A549 (cell line): Measurements from ENCODE around the gene MAPKAPK3. TPM values are rescaled to one million over a fixed set of nuclear protein-coding genes. Genes with fewer than 3 reads are reported as not detected.
A peak's percentile ranks its signal among the peaks of the same experiment; 100 is the strongest.

Experiments
- ATAC-seq, 2 experiments: fragments of 200-7000 bp in 1 of 2; fragments of >200 bp in 1 of 2; cut with Nextera tagmentation in 1 of 2; cut with Tn5 transposase in 1 of 2; 3 replicates each; pipeline versions ENCODE4 v1.8.0 to v1.9.1; 2018 to 2020; ENCODE audit warnings: mild to moderate bottlenecking in 1 of 2, moderate library complexity in 1 of 2
- CTCF ChIA-PET: fragments of 300-600 bp; sonication (Branson Sonifier 250); formaldehyde crosslinking; extraction: SDS; loops from one replicate; lab custom pipeline; 2021; ENCODE audit warnings: antibody characterized with exemption, inconsistent platforms; lab: Yijun Ruan, JAX
- POLR2A ChIA-PET: fragments of 350-600 bp; formaldehyde crosslinking; extraction: SDS; loops from one replicate; lab custom pipeline; 2021; ENCODE audit warnings: antibody characterized with exemption, inconsistent platforms; lab: Yijun Ruan, JAX
- DNase-seq, 2 experiments: peaks; one replicate each; pipeline versions ENCODE4 v3.0.0 to v3.0.0-alpha.2; 2011 to 2016; ENCODE audit warnings: low read depth in 1 of 2, low spot score in 1 of 2
- FAIRE-seq: peaks from 2 replicates; lab custom pipeline; 2011; peaks lifted over from hg19 to GRCh38; lab: Jason Lieb, UNC
- H3K27ac ChIP-seq, 2 experiments: fragments of >200 bp; sonication (Bioruptor Twin); formaldehyde crosslinking; 3 replicates each; pipeline ENCODE4 v1.5.1; 2016 to 2017
- H3K4me1 ChIP-seq: fragments of >200 bp; sonication (Bioruptor Twin); formaldehyde crosslinking; 3 replicates; pipeline ENCODE4 v1.6.1; 2016
- H3K4me2 ChIP-seq: fragments of >200 bp; sonication (Bioruptor Twin); formaldehyde crosslinking; 3 replicates; pipeline ENCODE4 v1.6.1; 2016
- H3K4me3 ChIP-seq: fragments of >200 bp; sonication (Bioruptor Twin); formaldehyde crosslinking; 3 replicates; pipeline ENCODE4 v1.5.1; 2016
- H3K9me3 ChIP-seq: fragments of >200 bp; sonication (Bioruptor Twin); formaldehyde crosslinking; 3 replicates; pipeline ENCODE4 v1.6.1; 2016
- BHLHE40 ChIP-seq: IDR thresholded peaks from 2 replicates; pipeline ENCODE4 v1.6.1; 2012; ENCODE audit warnings: low read depth, low read length, inconsistent platforms
- CBX2 ChIP-seq: fragments of 200-600 bp; sonication (generic); IDR thresholded peaks from 2 replicates; pipeline ENCODE4 v1.6.1; 2016; ENCODE audit warnings: low read depth, mild to moderate bottlenecking, borderline replicate concordance
- CBX8 ChIP-seq: fragments of 200-600 bp; sonication (generic); IDR thresholded peaks from 2 replicates; pipeline ENCODE4 v1.6.1; 2016
- EHMT2 ChIP-seq: fragments of 200-600 bp; sonication (generic); IDR thresholded peaks from 2 replicates; pipeline ENCODE4 v1.6.1; 2016; ENCODE audit warnings: antibody characterized with exemption, low read depth, mild to moderate bottlenecking, moderate library complexity
- ESRRA ChIP-seq: fragments of 150-350 bp; IDR thresholded peaks from 2 replicates; pipeline ENCODE4 v1.6.1; 2014; ENCODE audit warnings: mild to moderate bottlenecking, low read length, borderline replicate concordance
- FOXS1 ChIP-seq: fragments of 250-450 bp; sonication (Bioruptor Pico); IDR thresholded peaks from 2 replicates; pipeline ENCODE4 v1.5.0; 2020; ENCODE audit warnings: mild to moderate bottlenecking, moderate library complexity
- GATA3 ChIP-seq: IDR thresholded peaks from 2 replicates; pipeline ENCODE4 v1.6.1; 2012; ENCODE audit warnings: borderline replicate concordance
- HOXB13 ChIP-seq: fragments of 250-450 bp; sonication (Bioruptor Pico); IDR thresholded peaks from 2 replicates; pipeline ENCODE4 v1.5.0; 2020; ENCODE audit warnings: low read depth, mild to moderate bottlenecking, moderate library complexity
- HOXB5 ChIP-seq: fragments of 250-450 bp; sonication (Bioruptor Pico); IDR thresholded peaks from 2 replicates; pipeline ENCODE4 v1.5.0; 2020; ENCODE audit warnings: mild to moderate bottlenecking, moderate library complexity
- JUN ChIP-seq, 2 experiments: fragments of >200 bp; sonication (Bioruptor Twin); formaldehyde crosslinking; IDR thresholded peaks; 2 replicates in 1 of 2; 3 replicates in 1 of 2; pipeline ENCODE4 v1.6.1; 2016 to 2017
- JUNB ChIP-seq: fragments of >200 bp; sonication (Bioruptor Twin); formaldehyde crosslinking; IDR thresholded peaks from 2 replicates; pipeline ENCODE4 v1.6.1; 2016
- KDM1A ChIP-seq: fragments of 200-600 bp; sonication (generic); IDR thresholded peaks from 2 replicates; pipeline ENCODE4 v1.6.1; 2016; ENCODE audit warnings: low read depth, mild to moderate bottlenecking
- KDM5A ChIP-seq: fragments of 200-600 bp; sonication (generic); IDR thresholded peaks from 2 replicates; pipeline ENCODE4 v1.6.1; 2016; ENCODE audit warnings: antibody characterized with exemption, mild to moderate bottlenecking
- MAFK ChIP-seq: fragments of 450-650 bp; IDR thresholded peaks from 2 replicates; pipeline ENCODE4 v1.6.1; 2014; ENCODE audit not compliant: partially characterized antibody
- NFE2L2 ChIP-seq: fragments of 150-350 bp; conservative IDR thresholded peaks from 2 replicates; pipeline ENCODE4 v1.6.1; 2014; ENCODE audit warnings: low read length
- NPAS2 ChIP-seq: fragments of 250-450 bp; sonication (Bioruptor Pico); IDR thresholded peaks from 2 replicates; pipeline ENCODE4 v1.8.0; 2022; ENCODE audit warnings: mild to moderate bottlenecking, moderate library complexity, borderline replicate concordance
- PHF8 ChIP-seq: fragments of 200-600 bp; sonication (generic); IDR thresholded peaks from 2 replicates; pipeline ENCODE4 v1.6.1; 2016; ENCODE audit warnings: low read depth, mild to moderate bottlenecking, antibody characterized with exemption, moderate library complexity, borderline replicate concordance
- POLR2AphosphoS2 ChIP-seq: conservative IDR thresholded peaks from 2 replicates; pipeline ENCODE4 v1.6.1; 2012; ENCODE audit warnings: low read length, improper control_type of control experiment, inconsistent platforms
- SMC3 ChIP-seq: fragments of >200 bp; sonication (Bioruptor Twin); formaldehyde crosslinking; IDR thresholded peaks from 3 replicates; pipeline ENCODE4 v1.6.1; 2018; ENCODE audit warnings: inconsistent platforms
- TFCP2L1 ChIP-seq: fragments of 250-450 bp; sonication (Bioruptor Pico); IDR thresholded peaks from 2 replicates; pipeline ENCODE4 v1.5.0; 2021; ENCODE audit warnings: mild to moderate bottlenecking
- ZNF302 ChIP-seq: fragments of 250-450 bp; sonication (Bioruptor Pico); IDR thresholded peaks from 2 replicates; pipeline ENCODE4 v1.9.0; 2021; ENCODE audit warnings: inconsistent platforms, mild to moderate bottlenecking, moderate library complexity
- ZSCAN20 ChIP-seq: fragments of 250-450 bp; sonication (Bioruptor Pico); IDR thresholded peaks from 2 replicates; pipeline ENCODE4 v1.8.0; 2022; ENCODE audit warnings: mild to moderate bottlenecking, moderate library complexity
- WGBS: methylation state at CpG from one replicate; pipeline ENCODE4 v1.1.6; 2017; ENCODE audit errors: missing lambda C conversion rate; 5-methylcytosine and 5-hydroxymethylcytosine counted together
- polyA plus RNA-seq, 4 experiments: library from polyadenylated mRNA; depleted of rRNA in 3 of 4; stranded (reverse); fragments of >200 nt; fragmentation: RNase III in 1 of 4; extraction: RNeasy Plus Mini Kit Qiagen cat#74134 plus additional on column Dnase treatment in 1 of 4; gene quantifications; 2 replicates in 3 of 4; 3 replicates in 1 of 4; pipeline ENCODE4 v1.2.3, GENCODE V29; 2011 to 2017
- TF ChIP-seq, protein P1 (sequence below): IDR thresholded peaks from 2 replicates; pipeline ENCODE4 v1.6.1; 2012
- TF ChIP-seq, protein P2 (sequence below): IDR thresholded peaks from 2 replicates; pipeline ENCODE4 v1.6.1; 2012
- TF ChIP-seq, protein P3 (sequence below): fragments of >200 bp; sonication (Bioruptor Twin); formaldehyde crosslinking; IDR thresholded peaks from 3 replicates; pipeline ENCODE4 v1.5.1; 2016
- TF ChIP-seq, protein P4 (sequence below): fragments of 200-600 bp; sonication (generic); IDR thresholded peaks from 2 replicates; pipeline ENCODE4 v1.6.1; 2016; ENCODE audit warnings: antibody characterized with exemption, mild to moderate bottlenecking, moderate library complexity

The MAPKAPK3 gene
- polyA plus RNA-seq, 2 of the 4 experiments (the other 2 are of a cell fraction) = 14.6 to 16.5 TPM

- TF ChIP-seq FOXS1 (CRISPR knock-in tag) = no peak
These were observed 7.2 kb upstream of the MAPKAPK3 start (continued) for GRCh38 chr3:50609763-50610085.

- FAIRE-seq (no peak), ATAC-seq (no peak), DNase-seq (no peak)
- H3K9me3 ChIP-seq = no peaks in the 10 kb centered on the region
- no peak for TF ChIP-seq BHLHE40
- TF ChIP-seq NFE2L2 = no peak
- TF ChIP-seq POLR2AphosphoS2 = no peak
- no peak for TF ChIP-seq PHF8
- no peak for TF ChIP-seq ZSCAN20 (CRISPR knock-in tag)
- no peak for TF ChIP-seq EHMT2
- no peak for TF ChIP-seq HOXB5 (CRISPR knock-in tag)
- no peak for TF ChIP-seq KDM1A
- no peak for TF ChIP-seq GATA3
- TF ChIP-seq HOXB13 (CRISPR knock-in tag) = no peak
- no peak for TF ChIP-seq JUN (IDR thresholded peaks at IDR 0.05)
- TF ChIP-seq ESRRA = no peak
- TF ChIP-seq, protein P1, sequence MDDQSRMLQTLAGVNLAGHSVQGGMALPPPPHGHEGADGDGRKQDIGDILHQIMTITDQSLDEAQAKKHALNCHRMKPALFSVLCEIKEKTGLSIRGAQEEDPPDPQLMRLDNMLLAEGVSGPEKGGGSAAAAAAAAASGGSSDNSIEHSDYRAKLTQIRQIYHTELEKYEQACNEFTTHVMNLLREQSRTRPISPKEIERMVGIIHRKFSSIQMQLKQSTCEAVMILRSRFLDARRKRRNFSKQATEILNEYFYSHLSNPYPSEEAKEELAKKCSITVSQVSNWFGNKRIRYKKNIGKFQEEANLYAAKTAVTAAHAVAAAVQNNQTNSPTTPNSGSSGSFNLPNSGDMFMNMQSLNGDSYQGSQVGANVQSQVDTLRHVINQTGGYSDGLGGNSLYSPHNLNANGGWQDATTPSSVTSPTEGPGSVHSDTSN = no peak
- TF ChIP-seq, protein P2, sequence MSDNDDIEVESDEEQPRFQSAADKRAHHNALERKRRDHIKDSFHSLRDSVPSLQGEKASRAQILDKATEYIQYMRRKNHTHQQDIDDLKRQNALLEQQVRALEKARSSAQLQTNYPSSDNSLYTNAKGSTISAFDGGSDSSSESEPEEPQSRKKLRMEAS = no peak
- no peak for TF ChIP-seq MAFK
- no peak for TF ChIP-seq CBX8
- peak overlapping the region; percentile 97 for H3K4me2 ChIP-seq
- CTCF ChIA-PET = interaction anchor here (1.3 to 18.5 kb wide), 4 partner anchors 22 to 776 kb away, joined by 3 to 375 read pairs (median 54); partner anchors contain the start of genes C3orf18, HEMK1 and MANF
- 91% methylated on average over 4 of the region's 6 CpGs for WGBS
- no peak overlapping the region for H3K27ac ChIP-seq
- POLR2A ChIA-PET = interaction anchor here (1.0 kb wide), 1 partner anchor 41 kb away, joined by 4 read pairs; the partner anchor contains the start of gene HEMK1
- peaks cover 21% of the 10 kb centered on the region for H3K4me1 ChIP-seq
- H3K4me3 ChIP-seq = no peak overlapping the region; the same call in 2 of the 3 replicates
These were observed 6.6 kb upstream of the MAPKAPK3 start for GRCh38 chr3:50610181-50610971.

DNA sequence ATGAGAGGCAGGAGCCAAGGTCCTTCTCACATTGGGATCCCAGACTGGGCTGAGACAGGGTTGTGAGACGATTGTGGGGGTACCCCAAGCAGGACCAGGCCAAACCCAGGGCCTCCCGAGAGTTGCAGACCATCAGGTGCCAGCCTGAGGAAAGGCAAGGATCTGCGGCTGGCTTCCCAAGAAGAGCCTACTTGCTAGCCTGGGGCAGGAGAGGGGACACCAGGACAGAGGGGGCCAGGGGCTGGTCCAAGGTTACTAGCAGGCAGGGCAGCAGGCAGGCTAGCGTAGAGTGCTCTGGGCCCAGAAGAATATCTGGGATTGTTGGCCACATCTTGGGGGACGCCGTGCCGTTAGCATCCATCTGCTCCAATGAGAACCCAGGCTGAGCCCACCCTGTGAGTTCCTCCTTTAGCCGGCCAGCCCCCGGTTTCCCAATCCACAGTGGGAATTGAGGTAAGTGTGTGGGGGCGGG, 5.9 kb upstream of the MAPKAPK3 start:
- peaks cover 15% of the 10 kb centered on the region for H3K4me1 ChIP-seq
- TF ChIP-seq NPAS2 (CRISPR knock-in tag) (no peak), MAFK (no peak), ZNF302 (CRISPR knock-in tag) (no peak), KDM5A (no peak), HOXB13 (CRISPR knock-in tag) (no peak), CBX2 (no peak), SMC3 (no peak), JUNB (no peak), TFCP2L1 (CRISPR knock-in tag) (no peak), ZSCAN20 (CRISPR knock-in tag) (no peak)
- TF ChIP-seq, protein P3, sequence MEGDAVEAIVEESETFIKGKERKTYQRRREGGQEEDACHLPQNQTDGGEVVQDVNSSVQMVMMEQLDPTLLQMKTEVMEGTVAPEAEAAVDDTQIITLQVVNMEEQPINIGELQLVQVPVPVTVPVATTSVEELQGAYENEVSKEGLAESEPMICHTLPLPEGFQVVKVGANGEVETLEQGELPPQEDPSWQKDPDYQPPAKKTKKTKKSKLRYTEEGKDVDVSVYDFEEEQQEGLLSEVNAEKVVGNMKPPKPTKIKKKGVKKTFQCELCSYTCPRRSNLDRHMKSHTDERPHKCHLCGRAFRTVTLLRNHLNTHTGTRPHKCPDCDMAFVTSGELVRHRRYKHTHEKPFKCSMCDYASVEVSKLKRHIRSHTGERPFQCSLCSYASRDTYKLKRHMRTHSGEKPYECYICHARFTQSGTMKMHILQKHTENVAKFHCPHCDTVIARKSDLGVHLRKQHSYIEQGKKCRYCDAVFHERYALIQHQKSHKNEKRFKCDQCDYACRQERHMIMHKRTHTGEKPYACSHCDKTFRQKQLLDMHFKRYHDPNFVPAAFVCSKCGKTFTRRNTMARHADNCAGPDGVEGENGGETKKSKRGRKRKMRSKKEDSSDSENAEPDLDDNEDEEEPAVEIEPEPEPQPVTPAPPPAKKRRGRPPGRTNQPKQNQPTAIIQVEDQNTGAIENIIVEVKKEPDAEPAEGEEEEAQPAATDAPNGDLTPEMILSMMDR = no peak
- TF ChIP-seq, protein P4, sequence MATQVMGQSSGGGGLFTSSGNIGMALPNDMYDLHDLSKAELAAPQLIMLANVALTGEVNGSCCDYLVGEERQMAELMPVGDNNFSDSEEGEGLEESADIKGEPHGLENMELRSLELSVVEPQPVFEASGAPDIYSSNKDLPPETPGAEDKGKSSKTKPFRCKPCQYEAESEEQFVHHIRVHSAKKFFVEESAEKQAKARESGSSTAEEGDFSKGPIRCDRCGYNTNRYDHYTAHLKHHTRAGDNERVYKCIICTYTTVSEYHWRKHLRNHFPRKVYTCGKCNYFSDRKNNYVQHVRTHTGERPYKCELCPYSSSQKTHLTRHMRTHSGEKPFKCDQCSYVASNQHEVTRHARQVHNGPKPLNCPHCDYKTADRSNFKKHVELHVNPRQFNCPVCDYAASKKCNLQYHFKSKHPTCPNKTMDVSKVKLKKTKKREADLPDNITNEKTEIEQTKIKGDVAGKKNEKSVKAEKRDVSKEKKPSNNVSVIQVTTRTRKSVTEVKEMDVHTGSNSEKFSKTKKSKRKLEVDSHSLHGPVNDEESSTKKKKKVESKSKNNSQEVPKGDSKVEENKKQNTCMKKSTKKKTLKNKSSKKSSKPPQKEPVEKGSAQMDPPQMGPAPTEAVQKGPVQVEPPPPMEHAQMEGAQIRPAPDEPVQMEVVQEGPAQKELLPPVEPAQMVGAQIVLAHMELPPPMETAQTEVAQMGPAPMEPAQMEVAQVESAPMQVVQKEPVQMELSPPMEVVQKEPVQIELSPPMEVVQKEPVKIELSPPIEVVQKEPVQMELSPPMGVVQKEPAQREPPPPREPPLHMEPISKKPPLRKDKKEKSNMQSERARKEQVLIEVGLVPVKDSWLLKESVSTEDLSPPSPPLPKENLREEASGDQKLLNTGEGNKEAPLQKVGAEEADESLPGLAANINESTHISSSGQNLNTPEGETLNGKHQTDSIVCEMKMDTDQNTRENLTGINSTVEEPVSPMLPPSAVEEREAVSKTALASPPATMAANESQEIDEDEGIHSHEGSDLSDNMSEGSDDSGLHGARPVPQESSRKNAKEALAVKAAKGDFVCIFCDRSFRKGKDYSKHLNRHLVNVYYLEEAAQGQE = no peak
- ATAC-seq (no peak), FAIRE-seq (no peak), DNase-seq (no peak)
- H3K4me3 ChIP-seq = peak overlapping the region; percentile 50
- ChIA-PET CTCF (interaction anchor here (1.3 to 18.5 kb wide), 4 partner anchors 10 to 775 kb away, joined by 3 to 375 read pairs (median 106); partner anchors contain the start of genes C3orf18, HEMK1 and MANF), POLR2A (interaction anchor here (1.2 to 1.3 kb wide), 4 partner anchors 40 to 774 kb away, joined by 3 to 15 read pairs (median 5); partner anchors contain the start of genes HEMK1 and MANF)
- peak overlapping the region; percentile 97 for H3K4me2 ChIP-seq
- 53% methylated on average over 6 of the region's 10 CpGs for WGBS
- peak overlapping the region; percentile 72 to 89 for H3K27ac ChIP-seq
- no peaks in the 10 kb centered on the region for H3K9me3 ChIP-seq
